GM12878 (cell line): ENCODE data around the gene SMG6.

Source experiments
- GATAD2B ChIP-seq: fragments of 450-650 bp; conservative IDR thresholded peaks from 2 replicates; pipeline ENCODE4 v1.6.1; 2017; ENCODE audit warnings: low read depth, mild to moderate bottlenecking, moderate library complexity
- POLR2A ChIP-seq: IDR thresholded peaks from 2 replicates; pipeline ENCODE4 v1.6.1; 2011; ENCODE audit warnings: low read depth, mild to moderate bottlenecking, low read length
- RAD21 ChIP-seq: IDR thresholded peaks from 2 replicates; pipeline ENCODE4 v1.6.1; 2011; ENCODE audit warnings: mild to moderate bottlenecking, low read depth, low read length, moderate library complexity; ENCODE audit not compliant: insufficient read depth
- REST ChIP-seq: IDR thresholded peaks from 2 replicates; pipeline ENCODE4 v1.6.1; 2012; ENCODE audit warnings: mild to moderate bottlenecking, low read depth, low read length
- SIN3A ChIP-seq: IDR thresholded peaks from 2 replicates; pipeline ENCODE4 v1.6.1; 2012; ENCODE audit warnings: low read depth, low read length, improper control_type of control experiment
- TF ChIP-seq, protein P1 (sequence below), 3 experiments: IDR thresholded peaks in 2 of 3; conservative IDR thresholded peaks in 1 of 3; 2 replicates each; pipeline ENCODE4 v1.5.1; 2011; ENCODE audit warnings: low read depth in 3 of 3, low read length in 3 of 3, mild to moderate bottlenecking in 3 of 3, control low read depth in 2 of 3, moderate library complexity in 2 of 3, inconsistent platforms in 1 of 3, mixed read lengths in 1 of 3; ENCODE audit not compliant: control insufficient read depth in 2 of 3, insufficient read depth in 1 of 3; ENCODE audit errors: extremely low read depth in 1 of 3

GRCh38 chr17:2107050-2107449, 196.5 kb downstream of the SMG6 start:
- TF ChIP-seq POLR2A (no peak), GATAD2B (no peak), RAD21 (no peak), SIN3A (no peak), REST (no peak)
- TF ChIP-seq, protein P1, sequence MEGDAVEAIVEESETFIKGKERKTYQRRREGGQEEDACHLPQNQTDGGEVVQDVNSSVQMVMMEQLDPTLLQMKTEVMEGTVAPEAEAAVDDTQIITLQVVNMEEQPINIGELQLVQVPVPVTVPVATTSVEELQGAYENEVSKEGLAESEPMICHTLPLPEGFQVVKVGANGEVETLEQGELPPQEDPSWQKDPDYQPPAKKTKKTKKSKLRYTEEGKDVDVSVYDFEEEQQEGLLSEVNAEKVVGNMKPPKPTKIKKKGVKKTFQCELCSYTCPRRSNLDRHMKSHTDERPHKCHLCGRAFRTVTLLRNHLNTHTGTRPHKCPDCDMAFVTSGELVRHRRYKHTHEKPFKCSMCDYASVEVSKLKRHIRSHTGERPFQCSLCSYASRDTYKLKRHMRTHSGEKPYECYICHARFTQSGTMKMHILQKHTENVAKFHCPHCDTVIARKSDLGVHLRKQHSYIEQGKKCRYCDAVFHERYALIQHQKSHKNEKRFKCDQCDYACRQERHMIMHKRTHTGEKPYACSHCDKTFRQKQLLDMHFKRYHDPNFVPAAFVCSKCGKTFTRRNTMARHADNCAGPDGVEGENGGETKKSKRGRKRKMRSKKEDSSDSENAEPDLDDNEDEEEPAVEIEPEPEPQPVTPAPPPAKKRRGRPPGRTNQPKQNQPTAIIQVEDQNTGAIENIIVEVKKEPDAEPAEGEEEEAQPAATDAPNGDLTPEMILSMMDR (IDR thresholded peaks at IDR 0.05 in 2 of 3, conservative IDR thresholded peaks at IDR 0.05 in 1 of 3; ENCODE audit: control insufficient read depth in 2 of 3, extremely low read depth in 1 of 3, insufficient read depth in 1 of 3, low read depth in 3 of 3, low read length in 3 of 3) = no peak
